ENCODE measurements around the gene GRK1. TPM values are rescaled to one million over a fixed set of nuclear protein-coding genes. Genes with fewer than 3 reads are reported as not detected.

GRK1 gene
- total and polyA plus RNA-seq, 2 of the 8 experiments (the other 6 are each of a cell fraction or from before 2014, with no cell fraction given): 0.12 TPM; not detected in 1

- no peak for TF ChIP-seq USF2 (IDR thresholded peaks at IDR 0.05; ENCODE audit: low read length)
- TF ChIP-seq SRF (IDR thresholded peaks at IDR 0.05; ENCODE audit: low read depth, low read length): no peak
Observed at GRCh38 chr13:113632706-113633484, 34.1 kb upstream of the GRK1 start (continued).
